Immature natural killer cell (primary cell): Measurements from ENCODE around the gene INTS15. TPM values are rescaled to one million over a fixed set of nuclear protein-coding genes. Genes with fewer than 3 reads are reported as not detected.
A peak's percentile ranks its signal among the peaks of the same experiment; 100 is the strongest.
"Not testable (repeated sequence)": the region's sequence is repeated elsewhere in the genome, so short reads cannot be mapped to it uniquely, and the experiment has no call there.

Experiments used
- DNase-seq, 3 donors: peaks; one replicate each; pipeline ENCODE4 v3.0.0; 2022; ENCODE audit warnings: mixed read lengths in 1 of 3
- H3K27ac Mint-ChIP-seq, 6 donors: one replicate each; pipeline ENCODE4 v1.8.0; 2020; ENCODE audit warnings: mixed read lengths in 6 of 6, mild to moderate bottlenecking in 5 of 6, inconsistent platforms in 4 of 6, moderate library complexity in 3 of 6
- H3K27me3 Mint-ChIP-seq, 3 donors: one replicate each; pipeline ENCODE4 v1.8.0; 2020 to 2021; ENCODE audit warnings: low read depth in 3 of 3, mild to moderate bottlenecking in 3 of 3, mixed read lengths in 3 of 3, moderate library complexity in 3 of 3, inconsistent platforms in 1 of 3
- H3K36me3 Mint-ChIP-seq, 3 donors: one replicate each; pipeline ENCODE4 v1.8.0; 2020; ENCODE audit warnings: mixed read lengths in 3 of 3, inconsistent platforms in 2 of 3, mild to moderate bottlenecking in 2 of 3
- H3K4me1 Mint-ChIP-seq, 2 donors: one replicate each; pipeline ENCODE4 v1.8.0; 2020; ENCODE audit warnings: inconsistent platforms in 2 of 2, mild to moderate bottlenecking in 2 of 2, mixed read lengths in 2 of 2, moderate library complexity in 1 of 2
- H3K4me3 Mint-ChIP-seq, 5 donors: one replicate each; pipeline ENCODE4 v1.8.0; 2020; ENCODE audit warnings: mild to moderate bottlenecking in 5 of 5, mixed read lengths in 5 of 5, inconsistent platforms in 3 of 5, moderate library complexity in 3 of 5
- H3K9me3 Mint-ChIP-seq, 6 donors: one replicate each; pipeline ENCODE4 v1.8.0; 2020; ENCODE audit warnings: mild to moderate bottlenecking in 6 of 6, mixed read lengths in 6 of 6, inconsistent platforms in 4 of 6, moderate library complexity in 3 of 6
- polyA plus RNA-seq, 3 donors: library from polyadenylated mRNA; unstranded; fragments of 300-500 nt; fragmentation: Illumina TruSeq; gene quantifications; one replicate each; pipeline ENCODE4 v1.2.3, GENCODE V29; 2021

The INTS15 gene
- polyA plus RNA-seq, 3 donors from 2014 or later = 20.9 to 47.1 (median 30.8) TPM

DNA sequence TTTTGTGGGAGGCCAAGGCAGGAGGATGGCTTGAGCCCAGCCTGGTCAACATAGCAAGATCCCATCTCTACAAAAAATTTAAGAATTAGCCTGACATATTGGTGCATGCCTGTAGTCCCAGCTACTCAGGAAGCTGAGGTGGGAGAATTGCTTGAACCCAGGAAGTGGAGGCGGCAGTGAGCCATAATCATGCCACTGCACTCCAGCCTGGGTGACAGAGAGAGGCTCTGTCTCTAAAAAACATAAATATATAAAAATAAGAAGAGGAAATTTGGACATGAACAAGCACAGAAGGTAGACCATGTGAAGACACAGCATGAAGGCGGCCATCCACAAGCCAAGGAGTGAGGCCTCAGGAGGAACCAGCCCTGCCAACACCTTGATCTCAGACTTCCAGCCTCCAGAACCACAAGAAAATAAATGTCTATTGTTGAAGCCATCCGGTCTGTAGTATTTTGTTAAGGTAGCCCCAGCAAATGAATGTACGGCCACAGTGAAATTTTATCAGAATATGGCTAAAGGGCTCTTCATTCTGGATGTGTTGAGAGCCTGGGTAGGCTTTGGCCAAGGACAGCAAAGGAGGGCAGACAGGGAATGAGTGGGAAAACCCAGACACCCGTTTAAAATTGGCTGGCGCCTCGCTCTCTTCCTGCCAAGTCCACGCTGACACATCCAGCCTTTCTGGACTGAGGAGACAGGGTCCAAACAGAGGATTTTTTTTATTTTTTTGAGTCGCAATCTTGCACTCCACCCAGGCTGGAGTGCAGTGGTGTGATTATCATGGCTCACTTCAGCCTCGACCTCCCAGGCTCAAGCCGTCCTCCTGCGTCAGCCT is 25.7 kb upstream of the INTS15 start:
- H3K4me1 Mint-ChIP-seq = no peaks in the 10 kb centered on the region
- DNase-seq = no peak
- peaks cover 0 to 6% (median 2%) of the 10 kb centered on the region in 3 donors for H3K27me3 Mint-ChIP-seq
- no peaks in the 10 kb centered on the region for H3K9me3 Mint-ChIP-seq
- H3K4me3 Mint-ChIP-seq = no peak overlapping the region
- H3K27ac Mint-ChIP-seq = no peak overlapping the region
- no peaks in the 10 kb centered on the region for H3K36me3 Mint-ChIP-seq

DNA sequence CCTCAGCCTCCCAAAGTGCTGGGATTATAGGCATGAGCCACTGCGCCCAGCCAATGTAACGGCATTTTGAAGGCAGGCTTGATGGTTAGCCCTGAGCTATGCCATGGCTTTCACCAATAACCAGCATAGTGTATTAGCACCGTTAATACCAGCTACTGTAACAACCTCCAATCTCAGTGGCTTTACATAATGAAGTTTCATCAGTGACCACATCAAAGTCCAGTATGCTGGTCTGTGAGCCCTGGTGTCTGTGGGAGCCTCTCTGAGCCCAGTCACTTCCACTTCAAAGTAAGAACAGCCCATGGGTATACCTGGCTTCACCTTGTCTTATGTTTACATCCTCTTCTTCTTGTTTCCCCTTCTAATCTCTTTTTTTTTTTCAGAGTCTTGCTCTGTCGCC is 24.2 kb upstream of the INTS15 start:
- Mint-ChIP-seq H3K9me3 (no peaks in the 10 kb centered on the region), H3K36me3 (no peaks in the 10 kb centered on the region), H3K27ac (no peak overlapping the region), H3K4me3 (no peak overlapping the region), H3K27me3 (peaks cover 0 to 4% (median 4%) of the 10 kb centered on the region in 3 donors), H3K4me1 (no peaks in the 10 kb centered on the region)
- DNase-seq = no peak

DNA sequence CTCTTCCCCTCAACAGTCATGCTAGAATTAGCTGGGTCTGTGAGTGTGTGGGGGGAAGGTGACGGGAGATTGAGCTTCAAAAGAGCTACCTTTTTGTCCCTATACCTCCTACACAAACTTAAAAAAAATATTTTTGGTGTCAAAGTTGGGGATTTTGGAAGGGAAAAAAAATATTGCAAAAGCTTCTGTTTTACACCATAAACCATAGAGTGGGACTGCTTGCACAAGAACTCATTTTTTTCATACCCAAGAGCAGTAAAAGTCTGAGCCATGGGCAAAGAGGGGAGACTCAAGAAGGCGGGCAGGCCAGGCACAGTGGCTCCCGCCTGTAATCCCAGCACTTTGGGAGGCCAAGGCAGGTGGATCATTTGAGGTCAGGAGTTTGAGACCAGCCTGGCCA is 21.9 kb upstream of the INTS15 start:
- Mint-ChIP-seq H3K27me3 (peaks cover 2 to 6% (median 4%) of the 10 kb centered on the region in 3 donors), H3K27ac (no peak overlapping the region), H3K4me3 (no peak overlapping the region)

DNA sequence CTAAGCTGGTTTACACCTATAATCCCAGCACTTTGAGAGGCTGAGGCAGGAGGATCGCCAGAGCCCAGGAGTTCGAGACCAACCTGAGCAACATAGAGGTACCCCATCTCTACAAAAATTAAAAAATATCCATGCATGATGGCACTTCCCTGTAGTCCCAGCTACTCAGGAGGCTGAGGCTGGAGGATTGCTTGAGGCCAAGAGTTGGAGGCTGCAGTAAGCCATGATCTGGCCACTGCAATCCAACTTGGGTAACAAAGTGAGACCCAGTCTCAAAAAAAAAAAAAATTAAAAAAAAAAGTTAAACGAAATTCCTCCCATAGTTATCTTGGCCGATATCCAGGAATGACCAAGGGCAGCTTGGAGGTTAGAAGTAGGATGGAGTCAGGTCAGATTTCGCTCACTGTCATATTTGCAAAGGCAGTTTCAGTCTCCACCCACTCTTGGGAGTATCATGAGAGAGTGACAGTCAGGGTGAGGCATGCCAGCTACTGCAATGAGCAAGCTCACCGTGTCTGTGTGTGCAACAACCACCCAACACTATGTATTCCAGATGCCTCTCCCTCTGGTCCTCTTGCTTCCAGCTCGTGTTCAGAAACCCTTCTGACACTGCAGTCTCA is 18.6 kb upstream of the INTS15 start:
- Mint-ChIP-seq H3K4me1 (peaks cover 0 to under 1% of the 10 kb centered on the region in 2 donors), H3K27me3 (peaks cover 2 to 8% (median 5%) of the 10 kb centered on the region in 3 donors), H3K9me3 (no peaks in the 10 kb centered on the region), H3K4me3 (no peak overlapping the region), H3K27ac (no peak overlapping the region), H3K36me3 (no peaks in the 10 kb centered on the region)
- no peak for DNase-seq

More for the DNA sequence above, 21.9 kb upstream of the INTS15 start:
- Mint-ChIP-seq H3K4me1 (no peaks in the 10 kb centered on the region), H3K9me3 (no peaks in the 10 kb centered on the region), H3K36me3 (no peaks in the 10 kb centered on the region)
- DNase-seq = no peak

DNA sequence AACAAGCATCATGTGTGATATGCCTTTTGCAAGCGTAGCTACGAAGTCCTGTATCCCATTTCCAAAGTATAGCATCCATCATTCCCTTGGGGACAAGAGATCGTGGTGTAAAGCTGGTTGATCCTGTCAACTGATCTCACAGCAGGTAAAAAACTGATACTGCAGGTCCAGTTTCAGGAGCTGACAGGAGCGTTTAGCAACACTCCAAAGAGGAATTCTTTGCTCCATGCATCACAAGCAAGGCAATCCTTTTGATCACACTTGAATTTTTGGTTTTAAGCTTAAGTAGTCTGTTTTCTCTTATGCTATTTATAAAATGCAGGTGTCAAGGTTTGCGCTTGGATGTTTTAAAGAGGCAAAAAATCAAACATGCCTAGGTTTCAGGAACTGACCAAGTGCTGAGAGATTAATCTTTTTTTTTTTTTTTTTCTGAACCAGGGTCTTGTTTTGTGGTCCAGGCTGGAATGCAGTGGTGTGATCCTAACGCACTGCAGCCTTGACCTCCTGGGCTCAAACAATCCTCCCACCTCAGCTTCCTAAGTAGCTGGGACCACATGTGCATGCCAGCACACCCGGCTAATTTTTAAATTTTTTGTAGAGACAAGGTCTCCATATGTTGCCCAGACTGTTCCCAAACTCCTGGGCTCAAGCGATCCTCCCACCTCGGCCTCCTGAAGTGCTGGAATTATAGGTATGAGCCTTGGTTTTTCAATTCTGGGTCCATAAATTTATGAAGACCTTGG is 14.4 kb upstream of the INTS15 start:
- peak overlapping the region in 5 of 6 donors; percentile 34 to 86 (median 49) for H3K27ac Mint-ChIP-seq
- peak overlapping the region; percentile 53 to 78 (median 61) for H3K4me3 Mint-ChIP-seq
- no peak for DNase-seq
- H3K4me1 Mint-ChIP-seq = peaks cover 7 to 11% of the 10 kb centered on the region in 2 donors
- peaks cover 0 to 8% (median 4%) of the 10 kb centered on the region in 3 donors for H3K36me3 Mint-ChIP-seq
- H3K9me3 Mint-ChIP-seq = no peaks in the 10 kb centered on the region
- peaks cover 5 to 8% (median 6%) of the 10 kb centered on the region in 3 donors for H3K27me3 Mint-ChIP-seq

DNA sequence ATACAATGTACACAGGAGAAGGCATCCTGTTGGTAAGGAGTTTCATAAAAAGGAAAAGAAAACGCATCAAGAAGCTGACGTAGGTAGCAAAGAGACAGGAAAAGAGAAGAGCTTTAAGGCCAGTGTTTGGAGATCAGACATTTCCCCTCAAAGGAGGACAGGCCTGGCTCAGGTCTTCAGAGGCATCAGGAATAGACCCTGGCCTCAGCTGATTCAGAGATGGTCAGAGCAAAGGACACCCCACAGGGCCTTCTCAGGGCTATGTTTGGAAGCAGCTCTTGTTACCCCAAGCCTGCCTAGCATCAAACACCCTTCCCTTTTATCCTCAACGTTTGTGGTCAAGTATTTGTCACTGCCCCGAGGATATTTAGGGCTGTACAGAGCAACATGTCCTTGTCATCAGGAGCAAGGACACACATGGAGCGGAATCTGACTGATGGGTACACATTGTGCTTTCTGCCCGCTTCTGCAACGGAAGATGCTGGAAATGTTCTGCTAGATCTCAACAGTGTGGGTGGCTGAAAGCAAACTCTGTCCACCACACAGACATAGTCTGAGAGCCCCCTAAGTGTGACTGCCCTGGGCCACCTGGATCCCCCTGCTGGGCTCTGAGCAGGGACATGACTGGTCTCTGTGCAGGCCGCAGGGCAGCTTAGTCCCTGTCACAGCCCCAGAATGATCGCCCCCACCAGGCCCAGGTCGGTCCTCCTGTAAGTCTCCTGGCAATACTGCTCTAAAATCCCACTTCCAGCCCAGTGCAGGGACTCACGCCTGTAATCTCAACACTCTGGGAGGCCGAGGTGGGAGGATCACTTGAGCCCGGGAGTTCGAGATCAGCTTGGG is 13.6 kb upstream of the INTS15 start:
- peak overlapping the region; percentile 59 to 78 (median 63) for H3K4me3 Mint-ChIP-seq
- no peaks in the 10 kb centered on the region for H3K9me3 Mint-ChIP-seq
- H3K27me3 Mint-ChIP-seq = peaks cover 5 to 8% (median 6%) of the 10 kb centered on the region in 3 donors
- H3K27ac Mint-ChIP-seq = peak overlapping the region; percentile 45 to 86 (median 69)
- H3K4me1 Mint-ChIP-seq = peaks cover 7 to 11% of the 10 kb centered on the region in 2 donors
- H3K36me3 Mint-ChIP-seq = peaks cover 2 to 14% (median 6%) of the 10 kb centered on the region in 3 donors
- DNase-seq = no peak

DNA sequence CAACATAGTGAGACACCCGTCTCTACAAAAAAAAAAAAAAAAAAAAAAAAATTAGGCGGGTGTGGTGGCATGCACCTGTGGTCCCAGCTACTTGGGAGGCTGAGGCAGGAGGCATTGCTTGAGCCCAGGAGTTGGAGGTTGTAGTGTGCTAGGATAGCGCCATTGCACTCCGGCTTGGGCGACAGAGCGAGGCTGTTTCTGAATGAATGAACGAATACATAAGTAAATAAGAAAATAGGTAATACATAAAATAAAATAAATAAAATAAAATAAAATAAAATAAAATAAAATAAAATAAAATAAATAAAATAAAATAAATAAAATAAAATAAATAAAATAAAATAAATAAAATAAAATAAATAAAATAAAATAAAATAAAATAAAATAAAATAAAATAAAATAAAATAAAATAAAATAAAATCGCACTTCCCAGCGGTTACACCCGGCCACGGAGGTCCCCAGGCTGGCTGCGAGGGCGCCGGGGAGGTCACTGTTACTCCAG is 12.9 kb upstream of the INTS15 start:
- H3K36me3 Mint-ChIP-seq = peaks cover 9 to 20% (median 13%) of the 10 kb centered on the region in 3 donors
- H3K27me3 Mint-ChIP-seq, H3K9me3 Mint-ChIP-seq: not testable (repeated sequence)
- peak; percentile 7 to 15 (median 14) for DNase-seq
- peaks cover 7 to 11% of the 10 kb centered on the region in 2 donors for H3K4me1 Mint-ChIP-seq
- H3K27ac Mint-ChIP-seq = peak overlapping the region in 5 of 6 donors; percentile 62 to 94 (median 87)
- H3K4me3 Mint-ChIP-seq = peak overlapping the region; percentile 74 to 89 (median 86)

DNA sequence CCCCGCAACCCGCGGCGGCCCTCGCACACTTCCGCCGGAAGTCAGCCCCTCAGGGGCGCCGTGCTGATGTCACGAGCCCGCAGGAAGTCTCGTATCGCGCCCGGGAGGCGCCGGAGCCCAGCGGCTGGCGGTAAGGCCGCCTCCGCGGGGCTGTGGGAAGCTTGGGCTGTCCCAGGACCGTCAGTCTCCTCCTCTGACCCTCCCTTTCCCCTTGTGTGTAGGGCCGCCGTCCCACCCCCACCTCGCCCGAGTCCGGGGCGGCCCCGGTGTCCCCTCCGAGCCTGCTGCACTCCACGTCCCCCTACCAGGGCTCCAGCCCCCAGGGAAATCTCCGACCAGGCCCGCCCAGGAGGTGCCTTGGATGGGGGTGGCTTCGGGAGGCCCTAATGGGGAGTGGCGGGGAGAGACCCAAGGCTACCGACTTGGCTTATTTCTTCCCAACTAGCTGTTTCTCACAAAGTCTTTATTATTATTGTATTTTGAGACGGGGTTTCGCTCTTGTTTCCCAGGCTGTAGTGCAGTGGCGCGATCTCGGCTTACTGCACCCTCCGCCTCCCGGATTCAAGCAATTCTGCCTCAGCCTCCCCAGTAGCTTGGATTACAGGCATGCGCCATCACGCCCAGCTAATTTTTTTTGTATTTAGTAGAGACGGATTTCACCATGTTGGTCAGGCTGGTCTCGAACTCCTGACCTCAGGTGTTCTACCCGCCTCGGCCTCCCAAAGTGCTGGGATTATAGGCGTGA is 12.3 kb upstream of the INTS15 start, which contains the start of gene ZDHHC4:
TSS of gene ZDHHC4 (plus strand) at position 86 of the 745 bp plus-strand sequence. CDS start 3,108 bp downstream, outside the sequence.
- H3K27me3 Mint-ChIP-seq = peaks cover 5 to 8% (median 6%) of the 10 kb centered on the region in 3 donors
- no peaks in the 10 kb centered on the region for H3K9me3 Mint-ChIP-seq
- H3K36me3 Mint-ChIP-seq = peaks cover 12 to 25% (median 17%) of the 10 kb centered on the region in 3 donors
- peak within 1 kb of the TSS; percentile 86 to 94 (median 88) for H3K27ac Mint-ChIP-seq
- DNase-seq = peak; percentile 88 to 91 (median 90)
- H3K4me1 Mint-ChIP-seq = peaks cover 7 to 11% of the 10 kb centered on the region in 2 donors
- peak within 1 kb of the TSS; percentile 84 to 89 (median 87) for H3K4me3 Mint-ChIP-seq

DNA sequence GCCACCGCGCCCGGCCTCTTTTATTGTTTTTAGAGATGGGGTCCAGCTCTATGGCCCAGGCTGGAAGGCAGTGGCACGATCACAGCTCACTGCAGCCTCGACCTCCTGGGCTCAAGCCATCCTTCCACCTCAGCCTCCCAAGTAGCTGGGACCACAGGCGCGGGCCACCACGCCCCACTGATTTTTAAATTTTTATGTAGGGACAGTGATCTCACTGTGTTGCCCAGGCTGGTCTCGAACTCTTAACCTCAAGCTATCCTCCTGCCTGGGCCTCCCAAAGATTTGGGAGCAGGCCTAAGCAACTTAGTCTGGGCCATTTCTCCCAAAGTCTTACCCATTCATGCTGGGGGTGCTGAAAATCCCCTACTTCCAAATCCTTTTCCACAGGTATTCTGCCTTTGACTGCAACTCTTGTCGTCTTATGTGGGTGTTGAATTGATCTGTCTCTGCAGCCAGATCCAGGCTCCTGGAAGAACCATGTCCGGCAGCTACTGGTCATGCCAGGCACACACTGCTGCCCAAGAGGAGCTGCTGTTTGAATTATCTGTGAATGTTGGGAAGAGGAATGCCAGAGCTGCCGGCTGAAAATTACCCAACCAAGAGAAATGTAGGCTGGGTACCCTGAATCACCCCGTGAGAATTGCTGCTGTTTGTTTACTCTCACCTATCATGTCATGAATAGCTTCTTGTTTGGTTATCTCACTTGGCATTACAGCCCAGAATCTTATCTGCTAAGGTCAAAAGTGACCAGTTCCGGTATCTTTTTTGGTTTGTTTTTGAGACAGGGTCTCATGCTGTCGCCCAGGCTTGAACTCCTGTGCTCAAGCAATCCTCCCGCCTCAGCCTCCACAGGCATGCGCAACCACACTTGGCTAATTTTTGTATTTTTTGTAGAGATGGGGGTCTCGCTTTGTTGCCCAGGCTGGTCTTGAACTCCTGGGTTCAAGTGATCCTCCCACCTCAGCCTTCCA is 11.4 kb upstream of the INTS15 start:
- Mint-ChIP-seq H3K4me3 (peak overlapping the region; percentile 49 to 89 (median 87)), H3K27me3 (peaks cover 5% of the 10 kb centered on the region in 3 donors), H3K4me1 (peaks cover 7 to 11% of the 10 kb centered on the region in 2 donors), H3K27ac (peak overlapping the region; percentile 86 to 94 (median 88)), H3K36me3 (peaks cover 12 to 28% (median 17%) of the 10 kb centered on the region in 3 donors), H3K9me3 (no peaks in the 10 kb centered on the region)
- no peak for DNase-seq

DNA sequence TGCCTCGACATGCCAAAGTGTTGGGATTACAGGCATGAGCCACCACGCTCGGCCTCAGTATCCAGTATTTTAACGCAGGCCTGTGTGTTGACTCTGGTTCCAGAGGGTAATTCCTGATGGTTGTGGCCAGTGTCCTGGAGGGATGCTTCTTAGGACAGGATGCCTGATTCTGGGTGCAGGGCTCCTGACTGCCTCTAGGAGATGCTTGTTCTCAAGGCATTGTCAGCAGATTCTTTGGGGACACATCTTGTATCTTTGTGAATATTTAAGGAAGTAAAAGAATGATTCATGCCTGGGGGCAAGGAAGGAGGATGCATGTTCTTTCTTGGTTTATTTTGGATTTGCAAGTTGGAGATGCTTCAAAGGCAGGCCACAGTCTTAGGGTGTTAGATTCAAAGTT is 10.4 kb upstream of the INTS15 start:
- peak overlapping the region; percentile 34 to 91 (median 86) for H3K27ac Mint-ChIP-seq
- H3K4me3 Mint-ChIP-seq = peak overlapping the region in 4 of 5 donors; percentile 9 to 89 (median 60)
- DNase-seq = no peak
- peaks cover 2 to 5% (median 5%) of the 10 kb centered on the region in 3 donors for H3K27me3 Mint-ChIP-seq
- no peaks in the 10 kb centered on the region for H3K9me3 Mint-ChIP-seq
- peaks cover 12 to 31% (median 19%) of the 10 kb centered on the region in 3 donors for H3K36me3 Mint-ChIP-seq
- H3K4me1 Mint-ChIP-seq = peaks cover 7 to 11% of the 10 kb centered on the region in 2 donors

DNA sequence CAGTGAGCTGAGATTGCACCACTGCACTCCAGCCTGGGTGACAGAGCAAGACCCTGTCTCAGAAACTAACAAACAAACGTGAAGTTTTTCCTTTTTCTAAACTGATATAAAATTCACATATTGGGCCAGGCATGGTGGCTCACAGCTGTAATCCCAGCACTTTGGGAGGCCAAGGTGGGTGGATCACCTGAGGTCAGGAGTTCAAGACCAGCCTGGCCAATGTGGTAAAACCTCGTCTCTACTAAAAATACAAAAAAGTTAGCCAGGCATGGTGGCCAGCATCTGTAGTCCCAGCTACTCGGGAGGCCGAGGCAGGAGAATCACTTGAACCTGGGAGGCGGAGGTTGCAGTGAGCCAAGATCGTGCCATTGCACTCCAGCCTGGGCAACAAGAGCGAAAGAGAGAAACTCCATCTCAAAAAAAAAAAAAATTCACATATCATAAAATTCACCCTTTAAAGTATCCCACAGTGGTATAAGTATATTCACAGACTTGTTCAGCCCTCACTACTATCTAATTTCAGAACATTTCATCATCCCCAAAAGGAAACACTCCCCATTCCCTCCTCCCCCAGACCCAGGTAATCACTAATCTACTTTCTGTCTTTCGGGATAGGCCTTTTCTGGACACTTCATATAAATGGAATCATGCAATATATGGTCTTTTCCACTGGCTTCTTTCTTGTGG is 3.9 kb upstream of the INTS15 start:
- H3K27me3 Mint-ChIP-seq = peaks cover 12 to 16% (median 15%) of the 10 kb centered on the region in 3 donors
- not testable (repeated sequence) for H3K27ac Mint-ChIP-seq, H3K9me3 Mint-ChIP-seq, DNase-seq, H3K4me3 Mint-ChIP-seq
- H3K36me3 Mint-ChIP-seq = peaks cover 16 to 45% (median 29%) of the 10 kb centered on the region in 3 donors
- H3K4me1 Mint-ChIP-seq = peaks cover 5 to 12% of the 10 kb centered on the region in 2 donors
